GM11168 (cell line): ENCODE results near the gene KLK5.

ENCODE experiments used
- in situ Hi-C: fragments of 300-500 bp; cut with MboI; formaldehyde crosslinking; loops from one replicate; pipeline ENCODE4 v1.12.0; 2022; ENCODE audit warnings: low sequenced_read_pairs; ENCODE audit not compliant: unreplicated experiment

Gene KLK5

DNA sequence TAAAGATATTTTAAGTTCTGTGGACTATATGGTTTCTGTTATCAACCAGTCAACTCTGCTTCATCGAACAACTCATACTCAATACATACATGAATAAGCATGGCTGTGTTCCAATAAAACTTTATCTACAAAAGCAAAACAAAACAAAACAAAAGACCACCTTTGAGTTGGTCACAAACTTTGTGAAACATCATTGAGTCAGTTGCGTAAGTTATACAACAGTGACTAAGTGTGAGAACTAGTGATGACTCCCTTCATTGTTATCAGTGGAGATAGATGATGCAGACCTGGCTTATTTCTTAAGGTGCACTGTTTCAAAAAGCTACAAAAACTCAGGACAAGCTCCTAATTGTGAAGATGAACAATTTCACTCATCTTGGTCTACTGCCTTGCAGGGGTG lies 27.1 kb downstream of the KLK5 start:
- in situ Hi-C loops, result no loop called here

GRCh38 chr19:50924586-50924985 lies 28.3 kb downstream of the KLK5 start:
- in situ Hi-C loops, result no loop called here

GRCh38 chr19:50922317-50922853 lies 30.5 kb downstream of the KLK5 start:
- in situ Hi-C loops, result no loop called here

DNA sequence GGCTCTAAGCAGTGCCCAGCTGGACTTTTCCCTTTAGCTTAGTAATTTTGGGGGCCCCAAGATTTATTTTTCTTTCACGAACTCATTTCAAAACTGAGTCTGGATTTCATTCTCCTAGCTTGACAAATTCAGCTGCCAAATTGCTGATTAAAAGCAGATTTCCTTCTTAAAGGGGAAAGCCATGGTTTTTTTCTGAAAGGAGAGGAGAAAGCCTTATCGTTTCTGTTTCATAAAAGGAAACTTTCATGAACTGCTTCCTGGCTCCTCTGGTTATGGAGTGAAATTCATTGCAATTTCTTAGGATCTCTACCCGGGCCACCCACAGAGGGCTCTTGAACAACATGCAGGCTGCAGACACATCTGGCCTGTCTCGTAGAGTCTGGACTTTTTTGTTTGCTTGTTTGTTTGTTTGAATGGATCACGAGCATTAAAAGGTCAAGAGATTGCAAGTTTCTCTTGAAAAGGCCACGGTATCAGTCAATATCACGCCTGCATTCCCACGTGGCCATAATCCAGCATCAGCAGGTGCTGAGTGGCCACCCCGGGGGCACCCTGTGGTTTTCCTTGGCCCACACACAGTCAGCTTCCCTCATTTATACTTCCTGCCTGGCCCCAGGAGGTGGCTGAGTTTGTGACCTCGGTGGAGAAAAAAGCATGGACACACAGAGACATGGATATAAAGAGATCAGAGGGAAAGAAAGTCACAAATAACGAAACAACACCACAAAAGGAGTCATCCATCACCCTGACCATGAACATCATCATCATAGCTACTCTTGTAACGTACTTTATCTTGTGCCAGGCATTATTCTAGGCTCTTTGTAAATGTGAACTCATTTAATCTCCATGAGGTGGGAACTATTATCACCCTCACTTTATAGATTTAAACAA lies 31.2 kb downstream of the KLK5 start:
- in situ Hi-C loops, result no loop called here

GRCh38 chr19:50916069-50916468 lies 36.8 kb downstream of the KLK5 start:
- in situ Hi-C loops, result no loop called here

DNA sequence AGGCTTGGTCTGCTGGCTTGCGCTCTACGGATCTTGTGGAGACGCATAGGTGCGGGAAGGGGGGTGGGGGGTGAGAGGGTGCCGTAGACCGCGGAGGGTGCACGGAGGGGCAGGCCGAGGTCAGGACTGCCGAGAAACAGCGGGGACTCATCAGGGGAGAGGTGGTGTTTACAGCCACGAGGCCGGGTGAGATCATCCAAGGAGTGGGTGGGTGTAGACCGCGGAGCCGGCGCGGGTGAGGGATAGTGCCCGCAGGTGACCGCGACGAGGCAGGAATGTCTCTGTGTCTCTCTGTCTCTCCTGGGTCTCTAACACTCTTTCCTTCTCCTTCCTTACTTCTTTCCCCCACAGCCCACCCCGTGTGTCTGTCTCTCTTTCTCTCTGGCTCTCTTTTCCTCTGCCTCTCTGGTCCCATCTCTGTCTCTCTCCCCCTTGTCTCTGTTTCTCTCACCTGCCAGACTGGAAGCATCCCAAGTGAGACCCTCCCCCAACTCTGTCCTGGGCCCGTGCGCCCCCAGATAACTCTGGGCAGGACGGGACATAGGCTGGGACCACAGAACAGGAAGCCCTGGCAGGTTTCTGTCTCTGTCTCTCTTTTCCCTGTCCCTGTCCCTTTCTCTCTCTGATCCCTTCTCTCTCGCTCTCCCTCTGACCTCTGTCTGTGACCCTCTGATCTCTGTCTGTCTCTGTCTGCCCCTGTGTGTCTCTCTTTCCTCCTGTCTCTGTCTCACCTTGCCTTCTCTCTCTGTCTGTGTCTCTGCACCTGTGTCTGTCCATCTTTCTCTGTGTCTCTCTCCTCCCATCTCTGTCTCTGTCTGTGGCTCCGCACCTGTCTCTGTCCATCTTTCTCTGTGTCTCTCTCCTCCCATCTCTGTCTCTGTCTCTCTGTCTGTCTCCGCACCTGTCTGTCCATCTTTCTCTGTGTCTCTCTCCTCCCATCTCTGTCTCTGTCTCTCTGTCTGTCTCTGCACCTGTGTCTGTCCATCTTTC lies 39.8 kb downstream of the KLK5 start:
- in situ Hi-C loops, result no loop called here

GRCh38 chr19:50912102-50912599 lies 40.7 kb downstream of the KLK5 start:
- in situ Hi-C loops, result no loop called here

- in situ Hi-C loops, result no loop called here
Observed at GRCh38 chr19:50911206-50912101, 41.4 kb downstream of the KLK5 start, which contains the start of gene KLK4. Gene KLK4 (minus strand): TSS chr19:50911395. CDS start chr19:50910738, 657 bp downstream.

- in situ Hi-C loops, result no loop called here
Observed at GRCh38 chr19:50910722-50911121, 42.1 kb downstream of the KLK5 start.

DNA sequence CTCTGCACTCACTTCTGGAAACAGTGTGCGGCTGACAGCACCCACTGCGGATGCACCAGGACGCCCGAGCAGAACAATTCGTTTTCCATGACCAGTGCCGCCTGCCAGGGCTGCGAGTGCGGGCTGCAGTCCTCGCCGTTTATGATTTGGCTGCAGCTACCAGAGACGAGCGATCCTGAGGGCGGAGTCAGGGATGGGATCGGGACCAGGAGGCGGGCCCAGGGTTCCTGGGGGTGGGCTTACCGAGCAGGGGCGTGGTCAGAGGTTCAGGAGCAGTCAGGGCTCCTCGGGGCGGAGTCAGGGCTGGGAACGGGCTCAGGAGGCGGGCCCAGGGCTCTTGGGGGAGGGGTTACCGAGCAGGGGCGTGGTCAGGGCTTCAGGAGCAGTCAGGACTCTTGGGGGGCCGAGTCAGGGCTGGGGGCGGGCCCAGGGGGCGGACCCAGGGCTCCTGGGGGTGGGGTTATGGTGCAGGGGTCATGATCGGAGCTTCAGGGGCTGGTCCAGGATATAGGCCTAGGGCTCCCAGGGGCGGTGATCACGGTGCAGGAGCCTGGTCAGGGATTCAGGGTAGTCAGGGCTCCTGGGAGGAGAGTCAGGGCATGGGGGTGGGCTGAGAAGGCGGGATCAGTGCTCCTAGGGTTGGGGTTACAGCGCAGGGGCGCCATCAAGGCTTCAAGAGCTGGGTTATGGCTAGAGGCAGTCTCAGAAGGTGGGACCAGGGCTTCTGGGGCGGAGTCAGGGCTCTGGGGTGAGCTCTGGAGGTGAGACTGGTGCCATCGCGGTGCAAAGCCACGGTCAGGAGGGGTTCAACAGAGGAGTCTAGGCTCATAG lies 43.4 kb downstream of the KLK5 start:
- in situ Hi-C loops, result no loop called here

- in situ Hi-C loops, result no loop called here
Observed at GRCh38 chr19:50908336-50908735, 44.5 kb downstream of the KLK5 start.

DNA sequence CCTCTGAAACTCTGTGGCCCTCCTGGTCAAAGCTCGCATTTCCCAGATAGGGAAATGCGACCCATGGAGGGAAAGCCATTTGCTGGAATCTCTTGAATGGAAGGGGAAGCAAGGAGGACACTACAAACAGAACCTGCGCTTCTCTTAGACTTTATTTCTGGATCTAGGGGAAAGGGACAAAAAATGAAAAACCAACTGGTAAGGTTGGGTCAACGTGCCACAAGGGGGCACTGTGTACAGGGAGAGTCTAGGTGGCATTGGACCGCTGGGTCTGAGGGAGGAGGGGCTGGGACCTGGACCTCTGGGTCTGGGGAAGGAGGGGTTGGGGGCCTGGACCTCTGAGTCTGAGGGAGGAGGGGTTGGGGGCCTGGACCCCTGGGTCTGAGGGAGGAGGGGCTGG lies 46.6 kb downstream of the KLK5 start:
- in situ Hi-C loops, result no loop called here

DNA sequence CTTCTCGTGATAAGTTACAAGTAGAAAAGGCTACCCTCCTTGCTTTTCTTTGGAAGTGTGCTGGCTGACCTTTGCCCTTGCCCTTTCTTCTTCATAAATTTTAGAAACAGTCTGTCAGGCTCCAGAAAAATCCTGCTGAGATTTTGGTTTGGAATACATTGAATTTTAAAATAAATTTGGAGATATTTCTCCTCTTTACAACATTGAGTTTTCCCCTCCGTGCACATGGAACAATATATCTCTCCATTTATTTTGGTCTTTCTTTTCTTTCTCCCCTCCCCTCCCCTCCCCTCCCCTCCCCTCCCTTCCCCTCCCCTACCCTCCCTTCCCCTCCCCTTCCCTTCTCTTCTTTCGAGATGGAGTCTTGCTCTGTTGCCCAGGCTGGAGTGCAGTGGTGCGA lies 50.2 kb downstream of the KLK5 start:
- in situ Hi-C loops, result no loop called here

DNA sequence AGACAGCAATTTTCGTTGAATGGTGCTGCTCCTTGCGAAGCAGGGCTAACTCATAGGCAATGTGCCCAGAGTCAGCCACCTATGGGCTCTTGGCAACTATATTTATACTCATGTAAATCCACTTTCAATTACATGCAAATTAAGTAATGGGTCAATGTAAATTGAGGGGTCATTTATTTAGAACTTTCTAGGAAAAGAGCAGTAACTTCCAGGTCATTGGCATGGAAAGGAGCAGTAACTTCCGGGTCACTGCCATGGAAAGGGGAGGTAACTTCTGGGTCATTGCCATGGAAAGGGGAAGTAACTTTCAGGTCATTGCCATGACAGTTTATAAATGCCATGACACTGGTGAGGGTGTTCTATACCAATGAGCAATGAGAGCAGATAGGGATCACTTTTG lies 53.3 kb downstream of the KLK5 start:
- in situ Hi-C loops, result no loop called here

DNA sequence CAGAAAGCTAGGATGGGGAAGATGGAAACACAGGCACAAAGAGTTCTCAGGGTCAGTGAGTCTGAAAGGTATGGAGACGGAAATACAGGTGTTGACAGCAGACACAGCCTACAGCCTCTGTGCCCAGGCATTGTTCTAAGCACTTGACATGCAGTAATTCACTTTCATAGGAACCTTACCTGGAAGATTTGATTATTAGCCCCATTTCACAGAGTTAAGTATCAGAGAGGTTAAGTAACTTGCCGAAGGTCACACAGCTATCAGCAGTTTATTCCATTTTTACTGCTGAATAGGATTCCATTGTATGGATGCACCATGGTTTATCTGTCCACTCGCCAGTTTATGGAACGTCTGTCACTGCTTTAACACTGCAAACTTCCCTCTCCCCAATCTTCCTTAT lies 54.8 kb downstream of the KLK5 start:
- in situ Hi-C loops, result no loop called here

DNA sequence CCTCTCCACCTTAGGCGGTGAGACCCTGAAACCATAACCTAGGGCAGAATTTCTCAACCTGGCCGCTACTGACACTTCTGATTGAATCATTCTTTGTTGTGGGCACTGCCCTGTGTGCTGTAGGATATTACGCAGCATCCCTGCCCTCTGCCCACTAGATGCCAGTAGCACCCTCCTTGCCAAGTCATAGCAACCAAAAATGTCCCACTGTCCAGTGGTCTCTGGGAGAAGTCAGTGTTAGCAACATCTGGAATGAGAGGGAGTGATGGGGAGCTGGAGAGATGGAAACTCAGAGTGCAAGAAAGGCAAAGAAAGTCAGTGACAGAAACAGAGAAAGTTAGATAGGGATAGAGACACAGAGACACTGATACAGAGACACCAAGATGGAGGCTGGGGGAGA lies 55.2 kb downstream of the KLK5 start:
- in situ Hi-C loops, result no loop called here

DNA sequence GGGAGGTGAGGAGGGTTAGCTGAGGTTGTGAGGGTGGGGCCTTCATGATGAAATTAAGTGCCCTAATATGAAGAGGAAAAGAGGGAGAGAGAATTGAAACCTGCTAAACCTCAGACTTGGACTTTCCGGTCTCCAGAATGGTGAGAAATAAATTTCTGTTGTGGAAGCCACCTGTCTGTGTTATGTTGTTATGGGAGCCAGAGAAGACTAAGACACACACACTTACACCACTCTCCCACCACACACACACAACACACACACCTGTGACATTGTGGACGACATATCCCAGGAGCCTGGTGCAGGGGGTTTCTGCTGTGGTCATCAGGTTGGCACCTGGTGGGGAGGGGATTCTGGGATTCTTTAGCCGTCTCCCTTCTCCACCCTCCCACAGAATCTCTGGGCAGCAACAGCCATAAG lies 55.6 kb downstream of the KLK5 start:
- in situ Hi-C loops, result no loop called here

GRCh38 chr19:50896591-50897190 lies 56.1 kb downstream of the KLK5 start:
- in situ Hi-C loops, result no loop called here
